Right lobe of liver (tissue), 6 donors: Measurements from ENCODE around the gene TRIO. TPM values are rescaled to one million over a fixed set of nuclear protein-coding genes. Genes with fewer than 3 reads are reported as not detected.

Experiments used
- ATAC-seq, 4 donors: fragments of 200-7000 bp; cut with Tn5 transposase; one replicate each; pipeline ENCODE4 v1.9.1; 2020; ENCODE audit warnings: mild to moderate bottlenecking in 4 of 4, moderate library complexity in 4 of 4
- DNase-seq, 3 donors: peaks; one replicate each; pipeline ENCODE4 v3.0.0-alpha.2; 2020
- H3K27ac ChIP-seq, 3 donors: fragments of 200-600 bp; one replicate each; pipeline ENCODE4 v1.8.0; 2022
- H3K27me3 ChIP-seq, 2 donors: fragments of 200-600 bp; one replicate each; pipeline ENCODE4 v1.8.0; 2022
- H3K36me3 ChIP-seq, 4 donors: fragments of 200-600 bp; sonication (generic) in 1 of 4; one replicate each; pipeline versions ENCODE4 v1.5.1 to v1.8.0; 2017 to 2022; ENCODE audit warnings: control low read depth in 1 of 4
- H3K4me1 ChIP-seq, 4 donors: fragments of 200-600 bp; sonication (generic) in 1 of 4; one replicate each; pipeline versions ENCODE4 v1.5.1 to v1.8.0; 2017 to 2022; ENCODE audit warnings: control low read depth in 1 of 4
- H3K4me3 ChIP-seq, 3 donors: fragments of 200-600 bp; one replicate each; pipeline ENCODE4 v1.8.0; 2022
- H3K9me3 ChIP-seq, 4 donors: fragments of 200-600 bp; sonication (generic) in 1 of 4; one replicate each; pipeline versions ENCODE4 v1.5.1 to v1.8.0; 2017 to 2022; ENCODE audit warnings: control low read depth in 1 of 4
- POLR2A ChIP-seq: fragments of 450-650 bp; IDR thresholded peaks from one replicate; pipeline ENCODE4 v1.6.1; 2017; ENCODE audit warnings: antibody characterized with exemption, mild to moderate bottlenecking
- WGBS: methylation state at CpG from one replicate; pipeline ENCODE4 v1.1.6; 2018; ENCODE audit warnings: low coverage, low lambda C conversion rate; ENCODE audit not compliant: insufficient coverage; ENCODE audit errors: missing lambda C conversion rate; 5-methylcytosine and 5-hydroxymethylcytosine counted together
- intact Hi-C, 2 donors: fragments of 100-400 bp; cut with DNase I; formaldehyde crosslinking; loops; one replicate each; pipeline versions ENCODE4 v1.11.2 to v1.14.1; 2022
- total RNA-seq, 6 experiments: library from RNA; depleted of rRNA in 2 of 6; stranded (reverse); fragments of >200 nt in 2 of 6; fragmentation: NEBNext Ultra II Directional in 3 of 6; extraction: Animal tissue kit (Norgen Biotek cat#: 25700) in 3 of 6; gene quantifications; one replicate each; pipeline versions ENCODE4 v1.1.0 to v1.2.4, GENCODE V29; 2016 to 2023
- TF ChIP-seq, protein P1 (sequence below), 4 donors: fragments of 200-600 bp in 3 of 4; fragments of 450-650 bp in 1 of 4; IDR thresholded peaks; one replicate each; pipeline versions ENCODE4 v1.5.1 to v1.8.0; 2016 to 2022; ENCODE audit warnings: antibody characterized with exemption in 4 of 4, mild to moderate bottlenecking in 2 of 4
- donor health status: DM: no; HTN: yes; CAD: no.
- donor health status: DM: no; HTN: no; CAD: no.
- donor health status: DM: no; HTN: no; CAD: no.
- donor health status: DM: no; HTN: yes; CAD: no.
- donor health status: DM: no; HTN: yes; CAD: no.

The TRIO gene
- total RNA-seq, 6 experiments from 2014 or later, result 34.7 to 63.5 (median 50.2) TPM

DNA sequence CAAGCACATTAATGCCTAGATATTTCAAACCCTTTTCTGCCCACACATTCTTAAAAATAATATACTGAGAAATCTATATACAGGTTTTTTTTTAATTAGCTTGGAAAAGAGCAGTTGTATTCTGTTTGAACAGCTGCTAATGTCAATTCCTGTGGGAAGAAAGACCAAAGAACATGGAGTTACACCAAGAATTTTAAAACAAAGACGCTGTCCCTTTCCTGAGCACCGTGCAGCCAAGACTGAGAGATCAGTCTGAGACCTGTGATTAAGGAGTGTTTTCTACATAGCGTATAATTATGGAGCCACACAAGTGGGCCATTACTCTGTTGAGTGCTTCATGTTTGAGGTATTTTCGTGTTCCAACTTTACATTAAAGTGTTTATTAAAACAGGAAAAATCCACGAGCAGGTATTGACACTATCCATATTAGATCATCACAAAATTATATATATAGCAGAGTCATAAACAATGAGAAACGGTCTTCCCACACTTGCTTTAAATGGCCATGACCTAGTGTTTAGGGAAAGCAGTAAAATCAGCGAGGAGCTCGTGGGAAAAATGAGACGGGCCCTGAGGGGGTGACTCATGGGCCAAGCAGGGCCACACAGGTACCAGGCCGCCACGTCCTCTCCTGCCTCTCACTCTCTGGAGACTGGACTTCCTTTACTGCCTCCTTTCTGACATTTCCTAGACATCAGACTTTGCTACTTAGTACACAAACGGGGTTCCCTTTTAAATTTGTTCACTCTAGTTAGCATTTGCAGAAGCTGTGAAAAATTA lies 285.4 kb downstream of the TRIO start:
- no peak overlapping the region for H3K27ac ChIP-seq
- DNase-seq, result no peak
- intact Hi-C loops, result no loop called here
- no peak for ATAC-seq
- TF ChIP-seq POLR2A, result no peak
- TF ChIP-seq, protein P1, sequence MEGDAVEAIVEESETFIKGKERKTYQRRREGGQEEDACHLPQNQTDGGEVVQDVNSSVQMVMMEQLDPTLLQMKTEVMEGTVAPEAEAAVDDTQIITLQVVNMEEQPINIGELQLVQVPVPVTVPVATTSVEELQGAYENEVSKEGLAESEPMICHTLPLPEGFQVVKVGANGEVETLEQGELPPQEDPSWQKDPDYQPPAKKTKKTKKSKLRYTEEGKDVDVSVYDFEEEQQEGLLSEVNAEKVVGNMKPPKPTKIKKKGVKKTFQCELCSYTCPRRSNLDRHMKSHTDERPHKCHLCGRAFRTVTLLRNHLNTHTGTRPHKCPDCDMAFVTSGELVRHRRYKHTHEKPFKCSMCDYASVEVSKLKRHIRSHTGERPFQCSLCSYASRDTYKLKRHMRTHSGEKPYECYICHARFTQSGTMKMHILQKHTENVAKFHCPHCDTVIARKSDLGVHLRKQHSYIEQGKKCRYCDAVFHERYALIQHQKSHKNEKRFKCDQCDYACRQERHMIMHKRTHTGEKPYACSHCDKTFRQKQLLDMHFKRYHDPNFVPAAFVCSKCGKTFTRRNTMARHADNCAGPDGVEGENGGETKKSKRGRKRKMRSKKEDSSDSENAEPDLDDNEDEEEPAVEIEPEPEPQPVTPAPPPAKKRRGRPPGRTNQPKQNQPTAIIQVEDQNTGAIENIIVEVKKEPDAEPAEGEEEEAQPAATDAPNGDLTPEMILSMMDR (IDR thresholded peaks at IDR 0.05), result no peak
- 91% methylated on average over 12 of the region's 12 CpGs for WGBS
- H3K27me3 ChIP-seq, result no peaks in the 10 kb centered on the region
- H3K4me1 ChIP-seq, result no peaks in the 10 kb centered on the region
- no peak overlapping the region for H3K4me3 ChIP-seq
- peaks cover 0 to 9% (median 0%) of the 10 kb centered on the region in 4 donors for H3K36me3 ChIP-seq
- H3K9me3 ChIP-seq, result no peaks in the 10 kb centered on the region

DNA sequence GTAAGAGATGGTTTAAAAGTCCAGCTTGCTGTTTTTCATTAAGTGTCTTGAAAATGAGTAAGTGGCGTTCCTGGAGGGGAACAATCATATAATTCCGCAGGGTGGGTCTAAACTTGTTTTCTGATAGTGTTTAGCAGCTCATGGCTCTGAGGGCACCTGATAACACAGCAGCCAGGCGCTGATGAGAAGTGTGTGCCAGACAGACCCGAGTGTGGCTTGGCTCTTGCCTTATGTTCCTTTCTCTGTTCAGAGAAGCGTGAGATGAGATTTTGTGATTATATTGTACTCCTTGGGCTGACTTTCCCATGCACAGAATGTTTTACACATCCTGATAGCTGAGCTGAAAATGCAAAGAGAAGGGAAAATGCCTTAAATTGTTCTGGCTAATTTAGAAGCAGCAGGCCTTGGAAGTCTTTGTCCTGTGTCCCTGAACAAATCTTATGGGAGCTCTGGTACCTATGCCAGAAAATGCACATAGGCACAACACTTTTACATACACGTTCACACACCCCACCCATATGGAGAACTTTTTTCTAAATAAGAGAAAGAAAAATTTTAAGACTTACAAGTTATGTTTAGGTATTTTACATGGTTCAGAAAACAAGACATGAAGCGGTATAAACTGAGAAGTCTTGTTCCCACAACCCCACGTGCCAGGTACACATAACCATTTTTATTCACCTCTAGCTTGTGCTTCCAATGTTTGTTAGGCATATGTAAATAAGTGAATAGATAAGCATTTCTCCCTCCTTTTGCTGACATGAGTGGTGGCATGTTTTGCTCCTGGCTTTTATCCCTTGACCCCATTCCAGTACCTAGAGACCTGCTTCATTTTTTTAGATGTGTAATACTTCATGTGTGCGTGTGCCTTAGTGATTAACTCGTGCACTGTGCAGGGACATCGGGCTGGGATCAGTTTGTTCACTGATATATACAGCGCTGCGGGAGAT lies 286.2 kb downstream of the TRIO start:
- Histone ChIP-seq H3K4me1 (no peaks in the 10 kb centered on the region), H3K27me3 (no peaks in the 10 kb centered on the region), H3K9me3 (no peaks in the 10 kb centered on the region), H3K4me3 (no peak overlapping the region), H3K27ac (no peak overlapping the region), H3K36me3 (peaks cover 0 to 7% (median 0%) of the 10 kb centered on the region in 4 donors)
- WGBS, result 92% methylated on average over 12 of the region's 13 CpGs
- peak in 1 of 4 donors; percentile 30 for ATAC-seq
- TF ChIP-seq, protein P1 (IDR thresholded peaks at IDR 0.05), result no peak
- no peak for TF ChIP-seq POLR2A
- intact Hi-C loops, result no loop called here
- no peak for DNase-seq

DNA sequence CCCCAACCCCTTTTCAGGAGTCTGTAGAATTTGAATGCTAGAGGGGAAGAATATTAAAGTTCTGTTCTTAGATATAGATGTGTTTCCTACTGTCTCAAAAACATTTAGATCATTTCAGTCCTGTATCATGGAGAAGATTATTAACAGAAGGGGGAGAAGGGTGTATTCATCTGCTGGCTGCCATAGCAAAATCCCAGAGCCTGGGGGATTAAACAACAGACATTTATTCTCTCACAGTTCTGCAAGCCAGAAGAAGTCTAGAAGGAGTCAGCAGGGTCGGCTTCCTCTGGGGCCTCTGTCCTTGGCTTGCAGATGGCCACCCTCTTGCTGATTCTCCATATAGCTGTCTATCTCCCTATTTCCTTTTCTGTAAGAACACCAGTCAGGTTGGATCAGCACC lies 288.4 kb downstream of the TRIO start:
- TF ChIP-seq POLR2A, result no peak
- TF ChIP-seq, protein P1 (IDR thresholded peaks at IDR 0.05), result no peak
- ATAC-seq, result no peak
- H3K36me3 ChIP-seq, result peaks cover 0 to 7% (median 0%) of the 10 kb centered on the region in 4 donors
- WGBS, result 83% methylated on average over 1 of the region's 1 CpG
- no peaks in the 10 kb centered on the region for H3K9me3 ChIP-seq
- intact Hi-C loops, result no loop called here
- H3K4me1 ChIP-seq, result no peaks in the 10 kb centered on the region
- H3K27me3 ChIP-seq, result no peaks in the 10 kb centered on the region
- H3K4me3 ChIP-seq, result no peak overlapping the region
- H3K27ac ChIP-seq, result no peak overlapping the region
- DNase-seq, result no peak

DNA sequence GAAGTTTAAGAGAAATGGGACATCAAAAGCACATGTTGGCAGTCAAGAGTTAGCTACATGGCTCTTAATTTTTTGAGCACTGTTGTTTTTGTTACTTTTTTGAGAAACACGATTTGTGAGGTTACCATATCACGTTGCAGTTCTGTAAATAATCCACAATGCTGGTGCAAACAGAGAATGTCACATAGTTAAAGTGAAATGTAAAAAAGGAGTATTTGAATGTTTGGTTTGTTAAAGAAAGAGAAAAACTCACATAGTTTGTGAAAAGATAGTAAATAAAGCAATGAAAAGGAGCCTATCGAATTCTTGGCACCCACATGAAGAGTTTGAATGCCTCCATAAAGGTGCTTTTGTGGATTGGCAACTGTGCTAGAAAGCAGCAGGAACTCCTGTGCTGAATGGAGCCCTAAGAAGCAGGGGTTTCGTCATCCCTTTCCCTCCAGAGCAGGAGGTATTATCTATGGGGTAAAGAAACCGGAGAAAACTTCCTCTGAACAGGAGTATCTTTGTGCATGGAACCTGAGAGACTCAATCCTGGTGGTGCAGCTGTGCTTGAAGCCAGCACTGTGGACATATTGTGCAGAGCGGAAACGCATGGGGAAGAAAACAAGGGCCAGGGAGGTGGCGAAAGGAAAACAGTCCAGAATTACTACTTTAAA lies 289.9 kb downstream of the TRIO start:
- H3K27me3 ChIP-seq, result no peaks in the 10 kb centered on the region
- 82% methylated on average over 8 of the region's 8 CpGs for whole genome bisulfite sequencing
- DNase-seq, result no peak
- H3K27ac ChIP-seq, result no peak overlapping the region
- ATAC-seq, result no peak
- H3K4me3 ChIP-seq, result no peak overlapping the region
- no peaks in the 10 kb centered on the region for H3K4me1 ChIP-seq
- intact Hi-C loops, result no loop called here
- H3K36me3 ChIP-seq, result no peaks in the 10 kb centered on the region
- TF ChIP-seq, protein P1 (IDR thresholded peaks at IDR 0.05), result no peak
- TF ChIP-seq POLR2A, result no peak
- no peaks in the 10 kb centered on the region for H3K9me3 ChIP-seq
